Kidney (tissue), 14 donors: ENCODE data around the gene ENTR1. TPM values are rescaled to one million over a fixed set of nuclear protein-coding genes. Genes with fewer than 3 reads are reported as not detected.

Source experiments
- DNase-seq, 5 donors: peaks; one replicate each; pipeline ENCODE4 v3.0.0-alpha.2; 2013 to 2020
- FAIRE-seq: peaks from 2 replicates; lab custom pipeline; 2012; peaks lifted over from hg19 to GRCh38; lab: Jason Lieb, UNC
- H3K27ac ChIP-seq, 2 donors: one replicate each; pipeline ENCODE4 v1.7.0; 2013; ENCODE audit warnings: low read depth in 2 of 2, low read length in 2 of 2, inconsistent platforms in 1 of 2
- H3K27me3 ChIP-seq: one replicate; pipeline ENCODE4 v1.7.1; 2013; ENCODE audit warnings: low read length, inconsistent platforms; ENCODE audit not compliant: control insufficient read depth, insufficient read depth
- H3K36me3 ChIP-seq, 3 donors: one replicate each; pipeline versions ENCODE4 v1.7.0 to v1.7.1; 2013; ENCODE audit warnings: low read length in 3 of 3, control low read depth in 1 of 3, inconsistent platforms in 1 of 3; ENCODE audit not compliant: insufficient read depth in 3 of 3, control insufficient read depth in 2 of 3
- H3K4me1 ChIP-seq, 3 donors: one replicate each; pipeline versions ENCODE4 v1.7.0 to v1.7.1; 2013; ENCODE audit warnings: low read length in 3 of 3, inconsistent platforms in 1 of 3, low read depth in 1 of 3; ENCODE audit not compliant: control insufficient read depth in 2 of 3, insufficient read depth in 2 of 3
- H3K4me3 ChIP-seq, 3 donors: one replicate each; pipeline versions ENCODE4 v1.7.0 to v1.8.1; 2013; ENCODE audit warnings: low read length in 3 of 3, control low read depth in 1 of 3, inconsistent platforms in 1 of 3
- H3K9ac ChIP-seq, 3 donors: one replicate each; pipeline versions ENCODE4 v1.7.0 to v1.7.1; 2013; ENCODE audit warnings: low read length in 3 of 3, control low read depth in 1 of 3, inconsistent platforms in 1 of 3
- H3K9me3 ChIP-seq, 3 donors: one replicate each; pipeline versions ENCODE4 v1.7.0 to v1.7.1; 2013; ENCODE audit warnings: low read length in 3 of 3, control low read depth in 1 of 3, inconsistent platforms in 1 of 3; ENCODE audit not compliant: control insufficient read depth in 2 of 3, insufficient read depth in 1 of 3
- CTCF ChIP-seq: IDR thresholded peaks from 3 replicates; pipeline ENCODE4 v1.5.1; 2012; ENCODE audit warnings: mild to moderate bottlenecking, moderate library complexity, borderline replicate concordance; ENCODE audit not compliant: insufficient read depth; ENCODE audit errors: extremely low read depth
- intact Hi-C: fragments of 100-400 bp; cut with DNase I; formaldehyde crosslinking; loops from one replicate; pipeline ENCODE4 v1.11.1; 2022
- polyA plus RNA-seq: library from polyadenylated mRNA; stranded (reverse); fragments of 350-450 nt; fragmentation: Illumina TruSeq; extraction: RNeasy Lipid Tissue Mini Kit (QIAGEN cat#74804); gene quantifications from one replicate; pipeline ENCODE4 v1.2.3, GENCODE V29; 2014; ENCODE audit warnings: low read depth, low replicate concordance; ENCODE audit not compliant: insufficient read depth
- total RNA-seq: library from RNA; stranded (reverse); fragmentation: NEBNext Ultra II Directional; extraction: Animal tissue kit (Norgen Biotek cat#: 25700); gene quantifications from one replicate; pipeline ENCODE4 v1.2.1, GENCODE V29; 2021
- donor health status: control.
- donor health status: control.
- donor health status: control.
- donor health status: control.
- donor health status: control.
- donor health status: DM: yes; HTN: yes; CAD: no.
- donor health status: Normal renal cell carcinoma (clear cell type).

The ENTR1 gene
- total and polyA plus RNA-seq, 2 donors from 2014 or later, result 25.9 to 36.2 TPM

- no peaks in the 10 kb centered on the region for H3K9me3 ChIP-seq
- no peak for TF ChIP-seq CTCF
- no peak overlapping the region for H3K27ac ChIP-seq
- no peak overlapping the region for H3K9ac ChIP-seq
- no peak for DNase-seq
- H3K27me3 ChIP-seq, result no peaks in the 10 kb centered on the region
- FAIRE-seq, result no peak
- intact Hi-C loops, result no loop called here
- H3K4me1 ChIP-seq, result no peaks in the 10 kb centered on the region
- no peak overlapping the region for H3K4me3 ChIP-seq
- peaks cover 2 to 49% (median 22%) of the 10 kb centered on the region in 3 donors for H3K36me3 ChIP-seq
Measured at GRCh38 chr9:136422876-136423275, 12.5 kb upstream of the ENTR1 start.

GRCh38 chr9:136421791-136422190, 11.4 kb upstream of the ENTR1 start:
- TF ChIP-seq CTCF, result no peak
- DNase-seq (no peak), FAIRE-seq (no peak)
- Histone ChIP-seq H3K9me3 (no peaks in the 10 kb centered on the region), H3K27me3 (no peaks in the 10 kb centered on the region), H3K27ac (no peak overlapping the region), H3K4me1 (no peaks in the 10 kb centered on the region), H3K9ac (no peak overlapping the region), H3K4me3 (no peak overlapping the region), H3K36me3 (peaks cover 2 to 54% (median 29%) of the 10 kb centered on the region in 3 donors)
- intact Hi-C loops, result no loop called here

GRCh38 chr9:136419092-136419420, 8.6 kb upstream of the ENTR1 start:
- intact Hi-C loops, result no loop called here
- DNase-seq, result no peak
- peaks cover 2 to 68% (median 42%) of the 10 kb centered on the region in 3 donors for H3K36me3 ChIP-seq

More at GRCh38 chr9:136419092-136419420, 8.6 kb upstream of the ENTR1 start:
- H3K4me1 ChIP-seq, result no peaks in the 10 kb centered on the region
- no peak for FAIRE-seq
- no peak overlapping the region for H3K9ac ChIP-seq
- no peaks in the 10 kb centered on the region for H3K27me3 ChIP-seq
- no peaks in the 10 kb centered on the region for H3K9me3 ChIP-seq
- no peak overlapping the region for H3K4me3 ChIP-seq
- TF ChIP-seq CTCF, result no peak
- no peak overlapping the region for H3K27ac ChIP-seq
